T-helper 1 cell treated with Interleukin-12 subunit alpha and Interleukin-12 subunit beta and Interleukin-4 antibody, amounts not matched to agents 30 μg/mL and 1 μg/mL, for 36 hours (primary cell): Measurements from ENCODE around the gene SOX9.

Experiments used
- H3K27ac Mint-ChIP-seq: one replicate; pipeline ENCODE4 v1.8.0; 2021; ENCODE audit warnings: mild to moderate bottlenecking, mixed read lengths
- H3K27me3 Mint-ChIP-seq: one replicate; pipeline ENCODE4 v1.8.0; 2021; ENCODE audit warnings: low read depth, mixed read lengths
- H3K36me3 Mint-ChIP-seq: one replicate; pipeline ENCODE4 v1.8.0; 2021; ENCODE audit warnings: low read depth, mixed read lengths
- H3K4me1 Mint-ChIP-seq: one replicate; pipeline ENCODE4 v1.8.0; 2021; ENCODE audit warnings: low read depth, mixed read lengths
- H3K4me3 Mint-ChIP-seq: one replicate; pipeline ENCODE4 v1.8.0; 2021; ENCODE audit warnings: mild to moderate bottlenecking, moderate library complexity, mixed read lengths
- H3K9me3 Mint-ChIP-seq: one replicate; pipeline ENCODE4 v1.8.0; 2021; ENCODE audit warnings: mixed read lengths

The SOX9 gene

DNA sequence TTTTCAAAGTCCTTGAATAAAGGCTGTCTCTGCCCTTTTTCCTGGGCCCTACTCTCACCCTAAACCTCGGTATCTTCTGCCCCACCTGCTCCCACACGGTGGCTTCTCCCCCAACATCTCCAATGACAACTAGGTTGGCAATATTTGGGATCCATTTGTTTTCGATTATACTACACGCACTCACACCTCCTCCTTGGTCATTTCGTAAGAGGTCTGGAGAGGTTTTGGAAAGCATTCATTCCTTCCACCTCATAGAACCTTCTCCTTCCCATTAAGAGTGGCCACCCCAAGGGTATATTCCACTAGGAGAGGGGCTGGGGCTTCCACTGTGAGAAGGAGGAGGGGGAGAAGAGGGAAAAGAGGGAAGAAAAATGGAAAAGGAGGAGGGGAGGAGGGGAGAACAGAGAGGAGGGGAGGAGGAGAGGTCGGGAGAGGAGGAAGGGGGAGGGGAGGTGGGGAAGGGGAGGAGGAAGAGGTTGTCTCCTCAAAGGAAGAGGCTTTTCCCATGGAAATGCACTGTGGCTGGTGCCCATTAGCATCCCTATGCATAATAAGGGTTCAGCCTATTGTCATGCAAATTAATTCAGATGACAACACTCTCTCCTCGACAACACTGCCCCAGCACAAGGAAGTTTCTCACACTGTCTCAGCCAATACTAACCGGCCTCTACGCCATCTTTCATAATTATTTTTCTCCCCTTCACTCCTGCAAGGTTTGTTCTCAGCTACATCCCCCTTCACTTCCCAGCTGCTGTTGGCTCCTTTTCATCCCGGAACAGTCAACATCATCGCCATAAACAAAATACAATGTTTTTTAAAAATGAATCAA, 30.0 kb downstream of the SOX9 start:
- Mint-ChIP-seq H3K27ac (no peak overlapping the region), H3K36me3 (no peaks in the 10 kb centered on the region), H3K27me3 (no peaks in the 10 kb centered on the region), H3K4me1 (no peaks in the 10 kb centered on the region), H3K9me3 (no peaks in the 10 kb centered on the region), H3K4me3 (no peak overlapping the region)

- no peaks in the 10 kb centered on the region for H3K36me3 Mint-ChIP-seq
These were observed 31.0 kb downstream of the SOX9 start for GRCh38 chr17:72151565-72152386.

DNA sequence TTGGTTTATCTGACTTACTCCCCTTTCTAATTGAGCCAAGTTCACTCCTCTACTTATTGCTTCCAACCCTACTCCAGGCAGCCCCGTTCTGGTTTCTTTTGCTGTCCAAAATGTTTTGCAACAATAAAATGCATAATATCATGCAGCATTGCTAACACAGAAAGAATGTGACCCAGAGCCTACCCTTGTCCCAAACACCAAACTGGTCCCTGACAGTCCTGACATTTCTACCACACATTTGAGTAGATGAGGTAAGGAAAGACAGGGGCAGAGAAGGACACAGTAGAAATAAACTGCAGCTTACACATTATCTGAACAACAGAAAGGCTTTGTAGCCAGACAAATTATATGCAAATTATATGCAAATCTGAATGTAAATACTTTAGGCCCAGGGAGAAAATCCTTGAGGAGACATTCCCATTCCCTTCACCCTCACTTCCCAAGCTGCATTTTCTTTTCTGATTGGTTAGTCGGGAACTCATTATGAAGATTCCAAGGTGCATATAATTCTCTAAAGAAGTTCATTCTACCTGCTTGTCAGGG, 31.6 kb downstream of the SOX9 start:
- Mint-ChIP-seq H3K27ac (no peak overlapping the region), H3K36me3 (no peaks in the 10 kb centered on the region), H3K9me3 (no peaks in the 10 kb centered on the region), H3K4me1 (no peaks in the 10 kb centered on the region), H3K4me3 (no peak overlapping the region), H3K27me3 (no peaks in the 10 kb centered on the region)

More at GRCh38 chr17:72151565-72152386, 31.0 kb downstream of the SOX9 start:
- no peaks in the 10 kb centered on the region for H3K4me1 Mint-ChIP-seq
- no peak overlapping the region for H3K4me3 Mint-ChIP-seq
- no peaks in the 10 kb centered on the region for H3K9me3 Mint-ChIP-seq
- H3K27ac Mint-ChIP-seq = no peak overlapping the region
- no peaks in the 10 kb centered on the region for H3K27me3 Mint-ChIP-seq

DNA sequence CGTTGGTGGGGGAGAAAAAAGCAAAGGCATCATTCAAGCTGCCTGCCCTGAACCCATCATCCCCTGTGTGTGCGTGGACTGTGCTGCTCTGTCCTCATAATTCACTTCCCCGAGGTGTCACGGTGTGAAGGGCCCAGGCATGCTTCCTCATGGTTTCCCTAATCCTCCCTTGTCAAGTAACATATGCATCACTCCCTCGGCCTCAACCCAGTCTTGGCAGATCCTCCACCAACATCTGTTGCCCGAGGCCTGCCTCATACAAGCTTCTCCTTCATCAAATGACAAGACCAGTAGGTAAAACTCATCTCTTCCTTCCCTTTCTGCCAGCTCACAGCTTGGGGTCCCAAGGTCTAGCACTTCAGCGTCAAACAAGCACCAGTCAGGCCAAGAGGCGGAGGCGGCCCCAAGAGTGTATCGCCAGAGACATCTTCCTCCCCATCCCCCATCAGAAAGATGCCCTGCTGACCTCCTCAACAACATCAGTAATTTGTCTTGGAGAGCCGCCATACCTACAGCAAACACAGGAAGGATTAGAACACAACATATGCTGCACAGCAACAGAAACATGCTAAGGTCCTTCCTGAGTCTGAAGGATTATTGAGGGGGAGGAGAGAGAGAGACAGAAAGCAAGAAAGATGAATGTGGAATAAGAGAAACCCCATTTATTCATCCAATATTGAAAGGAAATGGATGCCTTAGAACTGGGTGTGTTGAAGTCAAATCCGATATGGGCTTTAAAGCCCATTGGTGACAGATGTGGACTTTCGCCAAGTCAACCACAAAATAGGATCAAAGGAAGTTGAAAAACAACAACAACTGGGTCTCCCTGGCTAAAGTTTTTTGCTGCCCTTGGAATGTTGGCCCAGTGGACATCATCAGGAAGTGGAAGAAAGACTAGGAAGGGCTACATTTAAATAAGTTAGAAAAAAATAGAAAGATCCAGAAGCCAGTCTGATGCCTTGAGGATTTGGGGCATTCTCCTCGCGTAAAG, 38.4 kb downstream of the SOX9 start:
- Mint-ChIP-seq H3K4me1 (no peaks in the 10 kb centered on the region), H3K27me3 (no peaks in the 10 kb centered on the region), H3K4me3 (no peak overlapping the region), H3K36me3 (no peaks in the 10 kb centered on the region), H3K9me3 (peaks cover 17% of the 10 kb centered on the region), H3K27ac (no peak overlapping the region)

DNA sequence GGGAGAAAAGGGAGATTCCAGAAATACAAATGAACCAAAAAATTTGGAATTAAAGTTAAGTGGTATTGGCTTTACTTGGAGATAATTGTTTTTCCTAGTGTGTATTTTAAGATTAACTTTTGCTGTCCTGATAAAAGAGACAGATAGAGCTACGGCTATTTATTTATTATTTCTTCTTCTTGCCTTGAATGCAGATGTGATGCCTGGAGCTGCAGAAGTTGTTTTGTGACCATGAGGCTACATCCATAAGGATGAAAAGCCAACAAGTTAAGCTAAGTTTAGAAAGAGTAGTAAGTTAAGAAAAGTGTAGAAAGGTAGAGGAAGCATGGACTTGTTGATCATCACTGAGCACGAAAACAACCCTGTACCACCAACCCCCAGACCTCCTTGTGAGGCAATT, 41.7 kb downstream of the SOX9 start:
- Mint-ChIP-seq H3K4me3 (no peak overlapping the region), H3K36me3 (no peaks in the 10 kb centered on the region), H3K27me3 (no peaks in the 10 kb centered on the region), H3K9me3 (peaks cover 17% of the 10 kb centered on the region), H3K27ac (no peak overlapping the region), H3K4me1 (no peaks in the 10 kb centered on the region)

DNA sequence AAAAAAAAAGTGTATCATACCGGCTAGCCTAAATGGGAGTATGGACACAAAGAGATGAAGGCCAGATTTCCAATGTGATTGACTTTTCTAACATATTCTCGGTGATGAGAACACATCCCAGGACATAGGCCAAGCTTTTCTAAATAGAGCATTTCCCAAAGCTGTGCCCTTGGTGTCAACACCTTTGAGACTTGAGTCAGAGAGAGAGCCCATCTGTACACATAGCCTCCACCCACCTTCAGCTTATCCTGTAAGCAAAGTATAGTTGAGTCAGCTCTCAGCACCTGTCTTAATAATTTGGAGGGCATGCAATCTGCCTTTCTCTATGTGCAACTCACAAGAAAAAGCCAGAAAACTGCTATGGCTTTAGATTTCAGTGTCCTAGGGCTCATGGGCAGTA, 42.7 kb downstream of the SOX9 start:
- no peaks in the 10 kb centered on the region for H3K4me1 Mint-ChIP-seq
- no peak overlapping the region for H3K27ac Mint-ChIP-seq
- H3K9me3 Mint-ChIP-seq = peaks cover 17% of the 10 kb centered on the region
- H3K27me3 Mint-ChIP-seq = no peaks in the 10 kb centered on the region
- no peak overlapping the region for H3K4me3 Mint-ChIP-seq
- H3K36me3 Mint-ChIP-seq = no peaks in the 10 kb centered on the region

GRCh38 chr17:72164158-72164739, 43.4 kb downstream of the SOX9 start:
- no peak overlapping the region for H3K27ac Mint-ChIP-seq
- no peaks in the 10 kb centered on the region for H3K4me1 Mint-ChIP-seq
- H3K9me3 Mint-ChIP-seq = peaks cover 12% of the 10 kb centered on the region
- no peaks in the 10 kb centered on the region for H3K36me3 Mint-ChIP-seq
- no peaks in the 10 kb centered on the region for H3K27me3 Mint-ChIP-seq
- H3K4me3 Mint-ChIP-seq = no peak overlapping the region

DNA sequence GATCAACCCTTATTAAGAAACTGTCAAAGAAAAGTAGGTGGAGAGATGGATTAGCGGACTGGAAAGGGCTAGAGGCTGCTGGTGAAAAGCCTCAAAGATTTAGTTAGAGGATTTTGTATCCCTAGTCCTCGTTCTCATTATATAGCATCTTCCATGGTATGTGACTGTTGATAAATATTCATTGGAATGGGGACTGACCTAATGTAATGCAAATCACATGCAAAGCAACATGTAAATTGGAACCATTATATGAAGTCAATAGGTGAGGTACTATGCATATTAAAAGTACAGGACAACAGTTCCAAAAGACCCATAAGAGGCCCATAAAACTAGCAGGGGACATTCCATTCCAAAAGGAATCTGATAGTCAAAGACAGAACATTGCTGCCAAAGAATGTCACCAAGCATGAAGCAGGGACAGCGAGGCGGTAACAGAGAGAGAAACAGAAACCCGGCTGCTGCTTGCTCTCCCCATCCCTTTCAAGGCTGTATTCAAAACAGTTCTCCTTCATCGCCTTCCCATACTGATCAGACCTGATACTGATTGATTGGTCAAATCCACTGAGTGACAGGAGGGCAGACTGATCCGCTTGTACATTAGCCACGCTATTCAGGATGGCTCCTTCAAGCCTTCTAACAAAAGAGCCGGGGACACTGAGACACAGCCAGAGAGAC, 44.5 kb downstream of the SOX9 start:
- peaks cover 7% of the 10 kb centered on the region for H3K9me3 Mint-ChIP-seq

DNA sequence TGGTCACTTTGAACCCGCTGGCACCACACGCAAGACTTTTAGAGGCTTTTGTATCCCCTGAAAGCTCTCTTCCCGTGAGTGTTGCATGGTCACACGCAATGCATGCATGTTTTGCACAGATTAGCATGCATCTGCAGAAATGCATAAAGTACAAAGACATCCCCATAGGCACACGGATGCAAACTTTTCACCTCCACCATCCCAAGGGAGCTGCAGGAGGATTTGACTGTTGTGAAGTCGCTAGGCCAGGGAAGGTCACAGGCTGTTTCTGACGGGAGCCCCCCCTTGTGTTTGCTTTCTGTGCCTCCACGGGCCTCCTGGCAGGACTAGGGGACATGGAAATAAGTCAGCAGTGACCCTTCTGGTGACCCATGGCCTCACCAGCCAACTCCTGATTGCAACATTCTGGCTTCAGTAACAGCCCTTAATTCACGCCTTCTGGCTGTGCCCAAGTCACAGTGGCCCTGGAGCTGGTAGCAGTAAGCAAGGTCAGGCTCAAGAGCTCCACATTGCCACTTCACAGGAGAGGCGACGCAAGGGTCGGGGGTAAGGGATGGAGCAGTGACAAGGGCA, 45.1 kb downstream of the SOX9 start:
- Mint-ChIP-seq H3K36me3 (no peaks in the 10 kb centered on the region), H3K9me3 (peaks cover 1% of the 10 kb centered on the region), H3K27ac (no peak overlapping the region), H3K4me1 (no peaks in the 10 kb centered on the region), H3K27me3 (no peaks in the 10 kb centered on the region), H3K4me3 (no peak overlapping the region)

More for the DNA sequence above, 44.5 kb downstream of the SOX9 start:
- Mint-ChIP-seq H3K27ac (no peak overlapping the region), H3K27me3 (no peaks in the 10 kb centered on the region), H3K4me3 (no peak overlapping the region), H3K4me1 (no peaks in the 10 kb centered on the region), H3K36me3 (no peaks in the 10 kb centered on the region)

DNA sequence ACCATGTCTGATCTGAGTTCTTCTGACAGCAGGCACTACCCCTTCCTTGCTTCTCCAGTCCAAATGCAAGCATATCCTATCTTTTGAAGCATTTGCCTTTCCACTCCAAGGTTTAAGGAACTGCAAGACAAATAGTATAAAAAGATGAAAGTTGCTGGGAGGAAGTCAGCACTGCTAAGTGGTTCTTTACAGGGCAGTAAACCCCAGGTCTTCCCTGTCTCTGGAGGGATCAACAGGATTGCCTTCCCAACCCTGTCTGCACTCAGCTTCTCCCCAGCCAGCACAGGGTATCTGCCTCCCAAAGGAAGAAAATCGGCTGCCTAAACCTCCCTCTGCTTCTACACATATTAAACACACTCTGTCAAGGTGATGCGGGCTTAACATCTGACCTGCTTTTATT, 46.8 kb downstream of the SOX9 start:
- Mint-ChIP-seq H3K27ac (no peak overlapping the region), H3K36me3 (no peaks in the 10 kb centered on the region), H3K27me3 (no peaks in the 10 kb centered on the region), H3K4me3 (no peak overlapping the region), H3K9me3 (no peaks in the 10 kb centered on the region), H3K4me1 (no peaks in the 10 kb centered on the region)

DNA sequence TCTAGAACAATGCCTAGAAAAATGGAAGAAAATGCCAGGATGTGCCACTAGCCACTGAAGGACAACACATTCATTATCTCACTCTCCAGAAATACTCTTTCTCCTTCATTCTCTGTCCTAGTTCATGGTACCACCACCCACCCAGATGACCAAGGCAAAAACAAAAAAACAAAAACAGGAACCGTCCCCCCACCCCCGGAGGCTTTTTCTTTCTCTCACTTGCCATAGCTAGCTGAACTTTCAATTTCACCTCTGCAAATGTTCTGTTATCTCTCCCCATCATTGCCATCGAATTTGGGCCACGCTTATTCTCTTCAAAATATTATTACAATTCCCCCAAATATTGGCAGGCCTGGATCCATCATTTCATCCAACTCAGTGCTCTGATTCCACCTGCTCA, 49.0 kb downstream of the SOX9 start:
- H3K27ac Mint-ChIP-seq = no peak overlapping the region
- no peaks in the 10 kb centered on the region for H3K4me1 Mint-ChIP-seq
- no peaks in the 10 kb centered on the region for H3K27me3 Mint-ChIP-seq
- no peak overlapping the region for H3K4me3 Mint-ChIP-seq
- H3K9me3 Mint-ChIP-seq = no peaks in the 10 kb centered on the region
- H3K36me3 Mint-ChIP-seq = no peaks in the 10 kb centered on the region

DNA sequence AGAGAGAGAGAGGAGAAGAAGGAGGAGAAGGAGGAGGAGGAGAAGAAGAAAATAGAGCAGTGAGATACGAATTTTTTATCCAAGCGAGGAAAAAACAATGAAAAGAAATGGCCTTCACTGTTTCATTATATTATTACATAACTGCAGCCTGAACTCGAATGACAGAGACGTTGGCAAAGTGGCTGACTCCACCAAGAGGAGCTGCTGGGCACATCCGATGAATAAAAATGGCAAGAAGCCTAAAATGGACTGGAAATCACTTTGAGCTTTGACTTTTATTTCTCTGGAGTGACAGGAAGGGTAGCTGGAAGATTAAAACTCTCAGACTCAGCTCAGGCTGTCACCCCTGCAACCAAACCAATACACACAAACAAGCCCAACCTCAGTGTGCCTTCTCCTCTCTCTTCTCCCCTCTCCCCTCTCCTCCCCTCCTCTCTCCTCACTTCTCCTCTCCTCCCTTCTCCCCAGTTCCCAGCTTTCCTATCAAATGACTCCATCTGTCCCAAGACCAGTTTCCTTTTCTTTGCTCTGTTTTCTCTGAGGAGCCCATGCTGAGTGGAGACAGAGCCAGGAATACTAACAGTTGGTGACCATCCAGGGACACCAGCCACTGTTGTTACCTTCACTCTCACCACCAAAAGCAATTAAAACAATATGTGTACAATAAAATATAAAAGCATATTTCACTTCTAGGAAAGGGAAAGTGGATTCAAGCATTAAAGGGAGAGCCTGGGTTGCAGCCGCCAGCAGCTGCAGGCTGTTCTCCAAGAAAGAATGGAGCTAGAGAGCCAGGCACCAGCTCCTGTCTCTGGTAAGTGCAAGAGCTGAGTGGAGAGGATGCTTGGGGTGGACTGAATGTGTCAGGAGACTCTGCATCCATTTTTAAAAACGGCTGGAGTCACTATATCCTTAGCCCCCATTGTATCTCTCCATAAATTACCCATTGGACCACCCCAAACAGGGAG, 51.2 kb downstream of the SOX9 start:
- H3K9me3 Mint-ChIP-seq = peaks cover 6% of the 10 kb centered on the region
- H3K27me3 Mint-ChIP-seq = no peaks in the 10 kb centered on the region
- no peaks in the 10 kb centered on the region for H3K36me3 Mint-ChIP-seq
- no peak overlapping the region for H3K27ac Mint-ChIP-seq
- H3K4me1 Mint-ChIP-seq = no peaks in the 10 kb centered on the region
- H3K4me3 Mint-ChIP-seq = no peak overlapping the region
